Peyer's patch (tissue), 4 donors: ENCODE measurements around the gene PAIP1. TPM values are rescaled to one million over a fixed set of nuclear protein-coding genes. Genes with fewer than 3 reads are reported as not detected.

ENCODE experiments used
- total RNA-seq, 4 donors: library from RNA; depleted of rRNA; stranded (reverse); fragments of >200 nt; gene quantifications; one replicate each; pipeline ENCODE4 v1.1.0, GENCODE V29; 2016

Gene PAIP1
- total RNA-seq, 4 donors from 2014 or later, result 45.9 to 61.1 (median 48.9) TPM

Other genes starting within 250 kb of the PAIP1 start
- gene HMGCS1, start 243.7 kb downstream of the PAIP1 start, total RNA-seq, result 100 to 1,000 TPM in 1 of 4 donors, 10 to 100 TPM in 3; 26.4 to 107 (median 66.4) TPM
- gene CCL28, start 144.7 kb downstream of the PAIP1 start, total RNA-seq, result 10 to 100 TPM in 3 of 4 donors, 1 to 10 TPM in 1; 5.5 to 22.3 (median 13.0) TPM
- 1 to 10 TPM; 3.3 to 5.8 (median 4.7) TPM for gene TMEM267, start 73.2 kb downstream of the PAIP1 start, total RNA-seq
- 1 to 10 TPM in 2 of 4 donors, under 1 TPM in 2; 0.47 to 7.4 (median 1.3) TPM for gene C5orf34, start 41.9 kb downstream of the PAIP1 start, total RNA-seq
- 10 to 100 TPM; 30.5 to 59.7 (median 44.5) TPM for gene NNT, start 46.1 kb upstream of the PAIP1 start, total RNA-seq